GM12878 (cell line): ENCODE measurements around the gene SH3YL1. TPM values are rescaled to one million over a fixed set of nuclear protein-coding genes. Genes with fewer than 3 reads are reported as not detected.

Source experiments
- ATAC-seq: fragments of 200-7000 bp; cut with Tn5 transposase; 3 replicates; pipeline ENCODE4 v1.9.1; 2020; ENCODE audit warnings: mild to moderate bottlenecking, moderate library complexity
- BruUV-seq: library from RNA; stranded (reverse); fragments of 400-500 nt; replicated peaks from 2 replicates; lab custom pipeline; 2021; lab: Mats Ljungman, UMichigan
- CTCF ChIA-PET: fragments of 300-600 bp; sonication (Branson Sonifier 250); formaldehyde crosslinking; extraction: SDS; loops from one replicate; lab custom pipeline; 2021; ENCODE audit warnings: inconsistent platforms; lab: Yijun Ruan, JAX
- POLR2A ChIA-PET: fragments of 350-600 bp; formaldehyde crosslinking; extraction: SDS; loops from one replicate; lab custom pipeline; 2021; ENCODE audit warnings: inconsistent platforms; lab: Charles Lee
- RAD21 ChIA-PET: fragments of 300-600 bp; sonication (Branson Sonifier 250); formaldehyde crosslinking; loops from one replicate; lab custom pipeline; 2023; ENCODE audit warnings: antibody characterized with exemption; ENCODE audit not compliant: unreplicated experiment; lab: Charles Lee
- SMC1A ChIA-PET: fragments of 300-600 bp; sonication (Branson Sonifier 250); formaldehyde crosslinking; loops from one replicate; lab custom pipeline; 2023; ENCODE audit not compliant: unreplicated experiment, uncharacterized antibody; lab: Charles Lee
- DNase-seq: peaks from one replicate; pipeline ENCODE4 v3.0.0-alpha.2; 2011; ENCODE audit warnings: low read depth, low spot score
- FAIRE-seq: peaks from 3 replicates; lab custom pipeline; 2011; peaks lifted over from hg19 to GRCh38; lab: Jason Lieb, UNC
- H2AFZ ChIP-seq: 2 replicates; pipeline ENCODE4 v1.6.0; 2011; ENCODE audit warnings: low read depth, low read length, control low read depth; ENCODE audit not compliant: control insufficient read depth
- H3K27ac ChIP-seq: 2 replicates; pipeline ENCODE4 v1.5.1; 2011; ENCODE audit warnings: control low read depth; ENCODE audit not compliant: control insufficient read depth, insufficient read depth
- H3K27me3 ChIP-seq, 2 experiments: replicated peaks in 1 of 2; 2 replicates each; pipeline versions ENCODE4 v1.6.0 to v1.6.1; 2011; ENCODE audit warnings: low read length in 1 of 2; ENCODE audit not compliant: control insufficient read depth in 2 of 2, insufficient read depth in 2 of 2
- H3K36me3 ChIP-seq, 2 experiments: 2 replicates each; pipeline ENCODE4 v1.5.1; 2011; ENCODE audit warnings: low read length in 1 of 2; ENCODE audit not compliant: control insufficient read depth in 2 of 2, insufficient read depth in 2 of 2
- H3K4me1 ChIP-seq: 2 replicates; pipeline ENCODE4 v1.6.1; 2011; ENCODE audit warnings: mild to moderate bottlenecking, low read length, moderate library complexity, mixed read lengths; ENCODE audit not compliant: control insufficient read depth, insufficient read depth
- H3K4me2 ChIP-seq: 2 replicates; pipeline ENCODE4 v1.6.0; 2011; ENCODE audit warnings: control low read depth; ENCODE audit not compliant: control insufficient read depth, insufficient read depth
- H3K4me3 ChIP-seq: fragments of 200-600 bp; sonication (generic); 2 replicates; pipeline ENCODE4 v1.5.1; 2016
- H3K79me2 ChIP-seq: 2 replicates; pipeline ENCODE4 v1.6.0; 2011; ENCODE audit warnings: low read length; ENCODE audit not compliant: control insufficient read depth, insufficient read depth
- H3K9ac ChIP-seq: 2 replicates; pipeline ENCODE4 v1.8.0; 2011; ENCODE audit warnings: low read length, control low read depth, mixed read lengths; ENCODE audit not compliant: control insufficient read depth, insufficient read depth
- H3K9me3 ChIP-seq: replicated peaks from 3 replicates; pipeline ENCODE4 v1.5.1; 2011; ENCODE audit warnings: mild to moderate bottlenecking, low read length; ENCODE audit not compliant: control insufficient read depth, insufficient read depth
- H4K20me1 ChIP-seq: 2 replicates; pipeline ENCODE4 v1.6.0; 2011; ENCODE audit not compliant: control insufficient read depth, insufficient read depth
- BMI1 ChIP-seq: fragments of 450-650 bp; IDR thresholded peaks from 2 replicates; pipeline ENCODE4 v1.6.1; 2016; ENCODE audit warnings: mild to moderate bottlenecking, moderate library complexity, borderline replicate concordance
- CBX5 ChIP-seq: sonication (generic); IDR thresholded peaks from 2 replicates; pipeline ENCODE4 v1.6.1; 2016; ENCODE audit warnings: low read depth, moderate library complexity, mild to moderate bottlenecking, inconsistent platforms
- CREB1 ChIP-seq: IDR thresholded peaks from 2 replicates; pipeline ENCODE4 v1.6.1; 2012; ENCODE audit warnings: low read depth, mild to moderate bottlenecking, inconsistent platforms
- ETV6 ChIP-seq, 2 experiments: fragments of 450-650 bp in 1 of 2; IDR thresholded peaks in 1 of 2; conservative IDR thresholded peaks in 1 of 2; 2 replicates each; pipeline ENCODE4 v1.6.1; 2014; ENCODE audit warnings: antibody characterized with exemption in 1 of 2, borderline replicate concordance in 1 of 2, low read depth in 1 of 2, mild to moderate bottlenecking in 1 of 2, moderate library complexity in 1 of 2
- HDAC2 ChIP-seq: fragments of 200-600 bp; sonication (generic); IDR thresholded peaks from 2 replicates; pipeline ENCODE4 v1.6.1; 2017
- IKZF2 ChIP-seq, 2 experiments: fragments of 450-650 bp; IDR thresholded peaks; 2 replicates each; pipeline ENCODE4 v1.6.1; 2017; ENCODE audit warnings: mild to moderate bottlenecking in 2 of 2, moderate library complexity in 2 of 2
- KAT2A ChIP-seq: conservative IDR thresholded peaks from 2 replicates; pipeline ENCODE4 v1.6.1; 2011; ENCODE audit warnings: low read depth, low read length; ENCODE audit not compliant: control insufficient read depth
- MAX ChIP-seq: IDR thresholded peaks from 2 replicates; pipeline ENCODE4 v1.6.1; 2012; ENCODE audit warnings: low read depth, low read length, improper control_type of control experiment
- PBX3 ChIP-seq: IDR thresholded peaks from 2 replicates; pipeline ENCODE4 v1.6.1; 2011; ENCODE audit warnings: mild to moderate bottlenecking, low read depth, low read length, moderate library complexity; ENCODE audit not compliant: insufficient replicate concordance
- PML ChIP-seq: IDR thresholded peaks from 2 replicates; pipeline ENCODE4 v1.6.1; 2012; ENCODE audit warnings: low read length, inconsistent platforms
- RAD51 ChIP-seq: fragments of 450-650 bp; IDR thresholded peaks from 2 replicates; pipeline ENCODE4 v1.6.1; 2016; ENCODE audit warnings: moderate library complexity, mild to moderate bottlenecking, inconsistent platforms
- RB1 ChIP-seq: fragments of 450-650 bp; formaldehyde crosslinking; IDR thresholded peaks from 2 replicates; pipeline ENCODE4 v1.6.1; 2017; ENCODE audit warnings: mild to moderate bottlenecking, borderline replicate concordance
- SIN3A ChIP-seq: IDR thresholded peaks from 2 replicates; pipeline ENCODE4 v1.6.1; 2012; ENCODE audit warnings: low read depth, low read length, improper control_type of control experiment
- STAT1 ChIP-seq: fragments of 450-650 bp; conservative IDR thresholded peaks from 2 replicates; pipeline ENCODE4 v1.6.1; 2014; ENCODE audit warnings: antibody characterized with exemption, mild to moderate bottlenecking
- TCF3 ChIP-seq: IDR thresholded peaks from 2 replicates; pipeline ENCODE4 v1.6.1; 2012; ENCODE audit warnings: low read depth, mild to moderate bottlenecking, low read length, borderline replicate concordance; ENCODE audit not compliant: insufficient read depth
- YBX1 ChIP-seq: fragments of 450-650 bp; IDR thresholded peaks from 2 replicates; pipeline ENCODE4 v1.6.1; 2016; ENCODE audit warnings: antibody characterized with exemption
- WGBS: methylation state at CpG from one replicate; pipeline ENCODE4 v1.1.6; 2016; ENCODE audit warnings: low lambda C conversion rate; ENCODE audit not compliant: insufficient replicate concordance, insufficient coverage; ENCODE audit errors: missing lambda C conversion rate; 5-methylcytosine and 5-hydroxymethylcytosine counted together
- in situ Hi-C: fragments of 300-500 bp; cut with MboI; formaldehyde crosslinking; loops from 9 replicates; pipeline ENCODE4 v1.14.3; 2018; ENCODE audit warnings: mixed read lengths
- intact Hi-C: fragments of 100-400 bp; cut with micrococcal nuclease; formaldehyde crosslinking; loops from one replicate; pipeline ENCODE4 v1.14.2; 2022; ENCODE audit not compliant: unreplicated experiment
- polyA plus RNA-seq, 11 experiments: library from polyadenylated mRNA; depleted of rRNA in 4 of 11; unstranded in 6 of 11; stranded (reverse) in 5 of 11; fragments of >200 nt; fragmentation: Nextera tagmentation in 4 of 11; fragmentation: Illumina TruSeq in 1 of 11; extraction: Ambion mirVana in 4 of 11; extraction: Trizol in 1 of 11; gene quantifications; 1 replicate in 1 of 11; 2 replicates in 10 of 11; pipeline versions ENCODE4 v1.2.1 to v1.2.3, GENCODE V29; 2011 to 2016; ENCODE audit warnings: inconsistent platforms in 2 of 11, missing spikeins in 2 of 11, low read depth in 1 of 11
- total RNA-seq, 4 experiments: library from RNA; depleted of rRNA in 3 of 4; stranded (reverse); fragments of >200 nt in 3 of 4; fragmentation: Illumina TruSeq in 1 of 4; extraction: Trizol in 1 of 4; gene quantifications; 2 replicates each; pipeline versions ENCODE4 v1.2.1 to v1.2.3, GENCODE V29; 2013 to 2021

Gene SH3YL1
- total and polyA plus RNA-seq, 10 of the 15 experiments (the other 5 are each of a cell fraction or from before 2014, with no cell fraction given): 12.2 to 22.4 (median 17.2) TPM

GRCh38 chr2:236993-237539 is 26.8 kb downstream of the SH3YL1 start:
- 87% methylated on average over 6 of the region's 6 CpGs for WGBS
- in situ Hi-C loops: no loop called here
- TF ChIP-seq CBX5: no peak
- no peak for TF ChIP-seq YBX1
- no peak for TF ChIP-seq CREB1
- TF ChIP-seq MAX: no peak
- TF ChIP-seq SIN3A: no peak
- TF ChIP-seq IKZF2 (IDR thresholded peaks at IDR 0.05): no peak
- TF ChIP-seq TCF3: no peak
- TF ChIP-seq ETV6 (conservative IDR thresholded peaks at IDR 0.05 in 1 of 2, IDR thresholded peaks at IDR 0.05 in 1 of 2; ENCODE audit: borderline replicate concordance in 1 of 2, low read depth in 1 of 2): no peak
- no peak for TF ChIP-seq HDAC2
- no peak for TF ChIP-seq STAT1
- TF ChIP-seq PBX3: no peak
- no peak for TF ChIP-seq RAD51
- no peak for TF ChIP-seq KAT2A
- no peak for TF ChIP-seq RB1
- no peak for TF ChIP-seq BMI1
- no peak for TF ChIP-seq PML
- TF ChIP-seq, all 136 proteins: peak for 0

More at GRCh38 chr2:236993-237539, 26.8 kb downstream of the SH3YL1 start:
- FAIRE-seq (no peak), ATAC-seq (no peak), DNase-seq (no peak)
- no TSS peak for BruUV-seq
- no peaks in the 10 kb centered on the region for H3K9me3 ChIP-seq
- no peak overlapping the region for H3K9ac ChIP-seq
- H4K20me1 ChIP-seq: no peaks in the 10 kb centered on the region
- H3K4me2 ChIP-seq: no peak overlapping the region
- ChIA-PET POLR2A (no interaction called here), SMC1A (interaction anchor here (1.1 kb wide), 1 partner anchor 10 kb away, joined by 5 read pairs; no protein-coding TSS in a partner anchor), RAD21 (no interaction called here), CTCF (interaction anchor here (1.0 to 3.0 kb wide), 4 partner anchors 8 to 19 kb away, joined by 3 to 14 read pairs (median 6); no protein-coding TSS in a partner anchor)
- H3K4me3 ChIP-seq: no peak overlapping the region
- no peaks in the 10 kb centered on the region for H3K36me3 ChIP-seq
- H3K27me3 ChIP-seq: no peaks in the 10 kb centered on the region
- H3K27ac ChIP-seq: no peak overlapping the region
- no peaks in the 10 kb centered on the region for H3K4me1 ChIP-seq
- intact Hi-C loops: no loop called here
- H2AFZ ChIP-seq: no peak overlapping the region
- H3K79me2 ChIP-seq: no peaks in the 10 kb centered on the region
